Karpas-422 (cell line): ENCODE data around the gene ARHGAP1. TPM values are rescaled to one million over a fixed set of nuclear protein-coding genes. Genes with fewer than 3 reads are reported as not detected.

ENCODE experiments used
- DNase-seq: peaks from one replicate; pipeline ENCODE4 v3.0.0-alpha.2; 2015
- H2AFZ ChIP-seq: fragments of 200-600 bp; sonication (generic); 2 replicates; pipeline ENCODE4 v1.6.1; 2014; ENCODE audit warnings: antibody characterized with exemption, low read length, mixed read lengths
- H3K27ac ChIP-seq: fragments of 200-600 bp; sonication (generic); 2 replicates; pipeline ENCODE4 v1.5.1; 2014; ENCODE audit warnings: mild to moderate bottlenecking, low read length, moderate library complexity
- H3K27me3 ChIP-seq: fragments of 200-600 bp; sonication (generic); 2 replicates; pipeline ENCODE4 v1.6.1; 2014; ENCODE audit warnings: low read length, mixed read lengths
- H3K36me3 ChIP-seq: fragments of 200-600 bp; sonication (generic); 2 replicates; pipeline ENCODE4 v1.6.1; 2014; ENCODE audit warnings: low read length, mixed read lengths; ENCODE audit not compliant: insufficient read depth
- H3K4me1 ChIP-seq: fragments of 200-600 bp; sonication (generic); 2 replicates; pipeline ENCODE4 v1.6.1; 2014; ENCODE audit warnings: mild to moderate bottlenecking, low read length, mixed read lengths
- H3K4me2 ChIP-seq: fragments of 200-600 bp; sonication (generic); 2 replicates; pipeline ENCODE4 v1.6.1; 2014; ENCODE audit warnings: low read length, low read depth, mild to moderate bottlenecking; ENCODE audit not compliant: poor library complexity, severe bottlenecking
- H3K4me3 ChIP-seq: fragments of 200-600 bp; sonication (generic); 2 replicates; pipeline ENCODE4 v1.5.1; 2014; ENCODE audit warnings: mild to moderate bottlenecking, antibody characterized with exemption, low read length, mixed read lengths
- H3K79me2 ChIP-seq: fragments of 200-600 bp; sonication (generic); 2 replicates; pipeline ENCODE4 v1.6.1; 2014; ENCODE audit warnings: mild to moderate bottlenecking, low read length, mixed read lengths
- H3K9ac ChIP-seq: fragments of 200-600 bp; sonication (generic); 2 replicates; pipeline ENCODE4 v1.6.0; 2014; ENCODE audit warnings: low read length
- H3K9me2 ChIP-seq: fragments of 200-600 bp; sonication (generic), shearing (Covaris generic); replicated peaks from 2 replicates; pipeline ENCODE4 v1.6.0; 2014; ENCODE audit warnings: mild to moderate bottlenecking, low read length, moderate library complexity; ENCODE audit not compliant: insufficient read depth
- H3K9me3 ChIP-seq: fragments of 300-700, 200-600 bp; sonication (generic); 2 replicates; pipeline ENCODE4 v1.6.1; 2014; ENCODE audit warnings: low read length, mixed read lengths
- H4K20me1 ChIP-seq: fragments of 200-600 bp; sonication (generic); 2 replicates; pipeline ENCODE4 v1.6.1; 2014; ENCODE audit warnings: mild to moderate bottlenecking, antibody characterized with exemption, low read length, low read depth; ENCODE audit not compliant: insufficient read depth
- total RNA-seq: library from RNA; depleted of rRNA; stranded (reverse); fragments of >200 nt; shearing (Covaris generic); gene quantifications from 2 replicates; pipeline ENCODE4 v1.2.3, GENCODE V29; 2014; ENCODE audit warnings: low replicate concordance

ARHGAP1 gene
- total RNA-seq, 1 experiment from 2014 or later: 23.4 TPM

- Histone ChIP-seq H3K27ac (no peak overlapping the region), H3K79me2 (no peaks in the 10 kb centered on the region), H3K27me3 (no peaks in the 10 kb centered on the region), H3K4me1 (peaks cover 8% of the 10 kb centered on the region), H3K36me3 (no peaks in the 10 kb centered on the region), H3K9ac (no peak overlapping the region), H3K4me3 (no peak overlapping the region), H2AFZ (no peak overlapping the region), H3K4me2 (no peak overlapping the region), H4K20me1 (no peaks in the 10 kb centered on the region), H3K9me3 (no peaks in the 10 kb centered on the region), H3K9me2 (no peaks in the 10 kb centered on the region)
- no peak for DNase-seq
Measured at GRCh38 chr11:46727952-46728658, 27.7 kb upstream of the ARHGAP1 start.

DNA sequence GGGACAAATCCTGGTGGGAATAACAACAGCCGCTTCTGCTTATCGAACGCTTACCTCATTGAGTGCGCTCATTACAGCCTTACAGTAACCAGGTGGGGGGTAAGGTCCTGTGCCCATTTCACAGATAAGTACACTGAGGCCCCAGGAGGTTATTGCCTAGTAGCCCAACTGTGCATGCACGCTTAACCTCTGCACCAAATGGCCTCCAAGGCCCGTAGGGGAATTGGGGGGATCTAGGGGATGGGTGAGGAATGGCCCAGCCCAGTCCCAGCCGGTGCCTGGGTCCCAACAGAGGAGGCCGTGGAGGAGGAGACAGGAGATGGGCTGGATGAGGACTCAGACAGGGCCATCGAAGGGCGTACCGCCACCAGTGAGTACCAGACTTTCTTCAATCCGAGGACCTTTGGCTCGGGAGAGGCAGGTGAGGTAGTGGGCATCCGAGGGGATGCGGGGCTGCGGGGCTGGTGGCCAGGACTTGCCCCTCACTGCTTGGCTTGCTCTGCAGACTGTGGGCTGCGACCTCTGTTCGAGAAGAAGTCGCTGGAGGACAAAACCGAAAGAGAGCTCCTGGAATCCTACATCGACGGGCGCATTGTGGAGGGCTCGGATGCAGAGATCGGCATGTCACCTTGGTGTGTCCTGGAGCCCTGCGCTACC, 25.9 kb upstream of the ARHGAP1 start:
- H3K79me2 ChIP-seq: no peaks in the 10 kb centered on the region
- H3K27ac ChIP-seq: no peak overlapping the region
- peaks cover 8% of the 10 kb centered on the region for H3K4me1 ChIP-seq
- H3K9me3 ChIP-seq: no peaks in the 10 kb centered on the region
- DNase-seq: no peak
- H3K9ac ChIP-seq: no peak overlapping the region
- H3K9me2 ChIP-seq: no peaks in the 10 kb centered on the region
- H3K36me3 ChIP-seq: no peaks in the 10 kb centered on the region
- no peaks in the 10 kb centered on the region for H3K27me3 ChIP-seq
- no peak overlapping the region for H2AFZ ChIP-seq
- no peaks in the 10 kb centered on the region for H4K20me1 ChIP-seq
- H3K4me3 ChIP-seq: no peak overlapping the region
- H3K4me2 ChIP-seq: no peak overlapping the region

DNA sequence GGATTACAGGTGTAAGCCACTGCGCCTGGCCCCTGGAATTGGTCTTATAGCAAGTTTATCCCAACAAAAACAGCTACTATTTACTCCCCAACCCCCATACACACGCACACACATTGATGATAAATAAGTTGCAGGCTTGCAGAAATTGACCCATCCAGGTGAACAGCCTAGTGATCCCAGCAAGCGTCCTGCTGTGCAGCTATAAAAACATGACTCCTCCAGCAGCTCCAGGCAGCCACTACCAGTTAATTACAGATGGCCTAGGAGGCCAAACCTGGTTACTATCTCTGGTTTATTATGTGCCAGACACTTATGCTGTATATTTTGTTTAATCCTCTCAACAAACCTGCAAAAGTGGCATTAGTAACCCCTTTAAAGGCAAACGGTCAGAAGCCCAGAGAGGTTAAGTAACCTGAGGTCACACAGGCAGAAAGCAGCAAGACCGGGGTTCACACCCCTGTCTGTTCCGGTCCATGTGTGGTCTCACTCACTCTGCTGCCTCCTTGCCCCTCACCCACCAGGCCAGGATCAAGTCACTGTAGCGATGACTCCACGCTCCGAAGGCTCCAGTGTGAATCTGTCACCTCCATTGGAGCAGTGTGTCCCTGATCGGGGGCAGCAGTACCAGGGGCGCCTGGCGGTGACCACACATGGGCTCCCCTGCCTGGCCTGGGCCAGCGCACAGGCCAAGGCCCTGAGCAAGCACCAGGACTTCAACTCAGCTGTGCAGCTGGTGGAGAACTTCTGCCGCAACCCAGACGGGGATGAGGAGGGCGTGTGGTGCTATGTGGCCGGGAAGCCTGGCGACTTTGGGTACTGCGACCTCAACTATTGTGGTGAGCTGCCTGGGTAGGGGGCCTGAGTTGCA, 25.2 kb upstream of the ARHGAP1 start:
- no peaks in the 10 kb centered on the region for H4K20me1 ChIP-seq
- H3K9me2 ChIP-seq: no peaks in the 10 kb centered on the region
- no peak overlapping the region for H2AFZ ChIP-seq
- DNase-seq: no peak
- no peaks in the 10 kb centered on the region for H3K27me3 ChIP-seq
- H3K4me3 ChIP-seq: no peak overlapping the region
- H3K9me3 ChIP-seq: no peaks in the 10 kb centered on the region
- no peak overlapping the region for H3K4me2 ChIP-seq
- H3K36me3 ChIP-seq: no peaks in the 10 kb centered on the region
- H3K4me1 ChIP-seq: peaks cover 8% of the 10 kb centered on the region
- H3K27ac ChIP-seq: no peak overlapping the region
- H3K9ac ChIP-seq: no peak overlapping the region
- no peaks in the 10 kb centered on the region for H3K79me2 ChIP-seq

- Histone ChIP-seq H3K79me2 (no peaks in the 10 kb centered on the region), H3K9ac (no peak overlapping the region), H3K27ac (no peak overlapping the region), H3K4me2 (no peak overlapping the region), H4K20me1 (no peaks in the 10 kb centered on the region), H2AFZ (peak overlapping the region; percentile 42; the same call in 1 of the 2 replicates), H3K4me1 (peaks cover 8% of the 10 kb centered on the region), H3K27me3 (no peaks in the 10 kb centered on the region), H3K9me2 (no peaks in the 10 kb centered on the region), H3K9me3 (no peaks in the 10 kb centered on the region), H3K36me3 (no peaks in the 10 kb centered on the region), H3K4me3 (no peak overlapping the region)
- DNase-seq: no peak
Measured at GRCh38 chr11:46724088-46724487, 23.7 kb upstream of the ARHGAP1 start.

DNA sequence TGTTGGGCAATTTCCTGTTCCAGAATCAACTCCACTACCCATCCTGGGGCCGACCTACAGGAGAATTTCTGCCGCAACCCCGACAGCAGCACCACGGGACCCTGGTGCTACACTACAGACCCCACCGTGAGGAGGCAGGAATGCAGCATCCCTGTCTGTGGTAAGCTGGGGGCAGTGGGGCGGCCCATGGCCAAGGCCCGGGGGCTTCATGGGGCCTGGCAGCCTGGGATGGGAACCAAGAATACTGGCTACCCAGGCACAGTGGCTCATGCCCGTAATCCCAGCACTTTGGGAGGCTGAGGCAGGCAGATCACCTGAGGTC, 22.9 kb upstream of the ARHGAP1 start:
- DNase-seq: no peak
- H3K79me2 ChIP-seq: no peaks in the 10 kb centered on the region

GRCh38 chr11:46722566-46723358, 22.3 kb upstream of the ARHGAP1 start:
- no peaks in the 10 kb centered on the region for H3K79me2 ChIP-seq
- no peaks in the 10 kb centered on the region for H3K9me3 ChIP-seq
- H3K4me3 ChIP-seq: no peak overlapping the region
- no peaks in the 10 kb centered on the region for H4K20me1 ChIP-seq
- H2AFZ ChIP-seq: no peak overlapping the region
- peaks cover 8% of the 10 kb centered on the region for H3K4me1 ChIP-seq
- no peak overlapping the region for H3K4me2 ChIP-seq
- no peak overlapping the region for H3K27ac ChIP-seq
- H3K27me3 ChIP-seq: no peaks in the 10 kb centered on the region
- no peaks in the 10 kb centered on the region for H3K36me3 ChIP-seq
- no peak for DNase-seq
- H3K9ac ChIP-seq: no peak overlapping the region
- H3K9me2 ChIP-seq: no peaks in the 10 kb centered on the region

More for the DNA sequence above, 22.9 kb upstream of the ARHGAP1 start:
- Histone ChIP-seq H3K27me3 (no peaks in the 10 kb centered on the region), H3K9me3 (no peaks in the 10 kb centered on the region), H3K27ac (no peak overlapping the region), H3K4me1 (peaks cover 8% of the 10 kb centered on the region), H3K4me3 (no peak overlapping the region), H3K9me2 (no peaks in the 10 kb centered on the region), H3K4me2 (no peak overlapping the region), H4K20me1 (no peaks in the 10 kb centered on the region), H2AFZ (no peak overlapping the region), H3K9ac (no peak overlapping the region), H3K36me3 (no peaks in the 10 kb centered on the region)

DNA sequence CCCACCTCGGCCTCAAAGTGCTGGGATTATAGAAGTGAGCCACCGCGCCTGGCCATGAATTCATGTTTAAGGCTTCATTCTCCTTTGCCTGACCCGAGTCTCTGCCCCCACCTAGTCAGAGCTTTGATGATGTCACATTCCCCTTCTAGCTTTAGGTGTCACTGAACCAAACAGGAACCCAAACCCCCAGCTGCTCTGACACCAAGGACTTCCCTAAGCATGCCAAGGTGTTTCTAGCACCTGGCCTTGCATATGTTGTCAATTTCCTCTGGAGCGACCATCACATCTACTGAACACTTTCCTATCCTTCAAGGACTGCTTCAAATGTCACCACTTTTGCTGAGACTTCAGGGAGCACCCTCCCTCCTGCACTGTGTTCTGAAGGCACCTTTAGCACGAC, 20.9 kb upstream of the ARHGAP1 start:
- H4K20me1 ChIP-seq: no peaks in the 10 kb centered on the region
- H3K4me2 ChIP-seq: no peak overlapping the region
- H3K9ac ChIP-seq: no peak overlapping the region
- no peaks in the 10 kb centered on the region for H3K27me3 ChIP-seq
- H3K4me3 ChIP-seq: no peak overlapping the region
- H3K9me3 ChIP-seq: no peaks in the 10 kb centered on the region
- H3K27ac ChIP-seq: no peak overlapping the region
- peaks cover 8% of the 10 kb centered on the region for H3K4me1 ChIP-seq
- no peaks in the 10 kb centered on the region for H3K9me2 ChIP-seq
- H2AFZ ChIP-seq: no peak overlapping the region
- H3K79me2 ChIP-seq: no peaks in the 10 kb centered on the region
- H3K36me3 ChIP-seq: no peaks in the 10 kb centered on the region
- no peak for DNase-seq
